HCT116 (cell line): Measurements from ENCODE around the gene SEMA6B. TPM values are rescaled to one million over a fixed set of nuclear protein-coding genes. Genes with fewer than 3 reads are reported as not detected.

Experiments
- ATAC-seq: fragments of 200-7000 bp; cut with Tn5 transposase; 2 replicates; pipeline ENCODE4 v1.9.1; 2020; ENCODE audit warnings: mild to moderate bottlenecking, moderate library complexity
- BruUV-seq: library from RNA; stranded (reverse); fragments of 400-500 nt; replicated peaks from 2 replicates; lab custom pipeline; 2021; lab: Mats Ljungman, UMichigan
- CTCF ChIA-PET: fragments of 300-600 bp; sonication (Branson Sonifier 250); formaldehyde crosslinking; loops from one replicate; lab custom pipeline; 2021; ENCODE audit warnings: antibody characterized with exemption; lab: Charles Lee
- POLR2A ChIA-PET: fragments of 300-600, 350-600 bp; sonication (Branson Sonifier 250); formaldehyde crosslinking; loops from one replicate; lab custom pipeline; 2021; ENCODE audit warnings: antibody characterized with exemption; lab: Charles Lee
- RAD21 ChIA-PET, 2 experiments: fragments of 300-600 bp; sonication (Branson Sonifier 250); formaldehyde crosslinking; loops; one replicate each; lab custom pipeline; 2023; ENCODE audit warnings: low total read pairs in 2 of 2; ENCODE audit not compliant: uncharacterized antibody in 2 of 2, unreplicated experiment in 2 of 2, low non-redundant PET in 1 of 2; lab: Charles Lee
- DNase-seq: peaks from one replicate; pipeline ENCODE4 v3.0.0-alpha.2; 2010; ENCODE audit warnings: low read depth, low spot score
- H2AFZ ChIP-seq: fragments of 200-600 bp; shearing (Covaris generic), sonication (generic); 2 replicates; pipeline ENCODE4 v1.6.1; 2017; ENCODE audit warnings: low read depth, mixed run types, mixed read lengths, antibody characterized with exemption, low read length; ENCODE audit not compliant: poor library complexity, severe bottlenecking
- H3K27ac ChIP-seq: 2 replicates; pipeline ENCODE4 v1.5.1; 2012; ENCODE audit warnings: low read depth, low read length
- H3K27me3 ChIP-seq: fragments of 200-600 bp; sonication (generic); 2 replicates; pipeline ENCODE4 v1.6.1; 2016; ENCODE audit warnings: mixed run types, low read length, mixed read lengths; ENCODE audit not compliant: insufficient read depth
- H3K36me3 ChIP-seq, 2 experiments: fragments of 200-500 bp in 1 of 2; fragments of 200-600 bp in 1 of 2; sonication (Bioruptor generic) in 1 of 2; sonication (generic) in 1 of 2; 2 replicates each; pipeline versions ENCODE4 v1.5.1 to v1.6.1; 2014 to 2016; ENCODE audit warnings: low read length in 2 of 2, inconsistent platforms in 1 of 2, mixed read lengths in 1 of 2, mixed run types in 1 of 2; ENCODE audit not compliant: insufficient read depth in 2 of 2, control insufficient read depth in 1 of 2
- H3K4me1 ChIP-seq, 2 experiments: fragments of 200-600 bp in 1 of 2; sonication (generic) in 1 of 2; 2 replicates each; pipeline versions ENCODE4 v1.5.1 to v1.6.1; 2012 to 2017; ENCODE audit warnings: low read length in 2 of 2, inconsistent platforms in 1 of 2, mild to moderate bottlenecking in 1 of 2, mixed read lengths in 1 of 2, mixed run types in 1 of 2, moderate library complexity in 1 of 2; ENCODE audit not compliant: insufficient read depth in 2 of 2, control insufficient read depth in 1 of 2
- H3K4me2 ChIP-seq: fragments of 200-600 bp; sonication (generic); 2 replicates; pipeline ENCODE4 v1.6.1; 2017; ENCODE audit warnings: mixed run types, low read length, mixed read lengths
- H3K4me3 ChIP-seq, 2 experiments: fragments of 200-600 bp in 1 of 2; sonication (generic) in 1 of 2; replicated peaks in 1 of 2; 2 replicates each; pipeline ENCODE4 v1.5.1; 2011 to 2016; ENCODE audit warnings: low read length in 2 of 2, control low read depth in 1 of 2, low read depth in 1 of 2, mild to moderate bottlenecking in 1 of 2, mixed read lengths in 1 of 2, mixed run types in 1 of 2
- H3K79me2 ChIP-seq: fragments of 200-600 bp; sonication (generic); 2 replicates; pipeline ENCODE4 v1.6.1; 2017; ENCODE audit warnings: mild to moderate bottlenecking, mixed run types, low read length, moderate library complexity, mixed read lengths; ENCODE audit not compliant: insufficient read depth
- H3K9ac ChIP-seq: fragments of 200-600 bp; sonication (generic); 2 replicates; pipeline ENCODE4 v1.6.1; 2016; ENCODE audit warnings: low read length, mixed read lengths
- H3K9me2 ChIP-seq: fragments of 200-600 bp; sonication (generic), shearing (Covaris generic); 2 replicates; pipeline ENCODE4 v1.6.1; 2017; ENCODE audit warnings: mixed run types, mild to moderate bottlenecking, moderate library complexity; ENCODE audit not compliant: insufficient read depth
- H3K9me3 ChIP-seq, 2 experiments: fragments of 200-500 bp in 1 of 2; fragments of 200-600 bp in 1 of 2; sonication (Bioruptor generic) in 1 of 2; sonication (generic) in 1 of 2; 2 replicates each; pipeline ENCODE4 v1.6.1; 2014 to 2017; ENCODE audit warnings: low read length in 2 of 2, mixed read lengths in 2 of 2, inconsistent platforms in 1 of 2, low read depth in 1 of 2, mild to moderate bottlenecking in 1 of 2, mixed run types in 1 of 2, moderate library complexity in 1 of 2; ENCODE audit not compliant: control insufficient read depth in 1 of 2, insufficient read depth in 1 of 2
- H4K20me1 ChIP-seq: fragments of 200-600 bp; sonication (generic), shearing (Covaris generic); 2 replicates; pipeline ENCODE4 v1.6.1; 2017; ENCODE audit warnings: mixed run types, mild to moderate bottlenecking, moderate library complexity; ENCODE audit not compliant: insufficient read depth
- CEBPB ChIP-seq: IDR thresholded peaks from 2 replicates; pipeline ENCODE4 v1.6.1; 2012; ENCODE audit warnings: low read depth
- CTCF ChIP-seq, 3 experiments: fragments of 200-600 bp in 1 of 3; sonication (generic) in 1 of 3; IDR thresholded peaks in 2 of 3; conservative IDR thresholded peaks in 1 of 3; 2 replicates each; pipeline ENCODE4 v1.5.1; 2012 to 2017; ENCODE audit warnings: low read depth in 2 of 3, low read length in 2 of 3, antibody characterized with exemption in 1 of 3, borderline replicate concordance in 1 of 3, control low read depth in 1 of 3, mild to moderate bottlenecking in 1 of 3, mixed read lengths in 1 of 3, mixed run types in 1 of 3, moderate library complexity in 1 of 3; ENCODE audit not compliant: insufficient read depth in 1 of 3
- EZH2 ChIP-seq: fragments of 200-600 bp; sonication (generic); IDR thresholded peaks from 2 replicates; pipeline ENCODE4 v1.6.1; 2017; ENCODE audit warnings: antibody characterized with exemption, mixed run types
- EZH2phosphoT487 ChIP-seq: fragments of 200-600 bp; IDR thresholded peaks from 2 replicates; pipeline ENCODE4 v1.6.1; 2018; ENCODE audit warnings: antibody characterized with exemption, borderline replicate concordance
- POLR2AphosphoS5 ChIP-seq: IDR thresholded peaks from 2 replicates; pipeline ENCODE4 v1.6.1; 2011; ENCODE audit warnings: mild to moderate bottlenecking, low read depth, low read length, moderate library complexity
- YY1 ChIP-seq: IDR thresholded peaks from 2 replicates; pipeline ENCODE4 v1.6.1; 2011; ENCODE audit warnings: low read length, low read depth, moderate library complexity, mild to moderate bottlenecking; ENCODE audit not compliant: insufficient replicate concordance; ENCODE audit errors: extremely low read depth
- ZBTB33 ChIP-seq: IDR thresholded peaks from 2 replicates; pipeline ENCODE4 v1.6.1; 2011; ENCODE audit warnings: mild to moderate bottlenecking, low read length, moderate library complexity; ENCODE audit not compliant: insufficient replicate concordance; ENCODE audit errors: extremely low read depth
- ZFX ChIP-seq: fragments of 450-650 bp; IDR thresholded peaks from 2 replicates; pipeline ENCODE4 v1.6.1; 2017
- ZNF274 ChIP-seq: fragments of 200-500 bp; sonication (Bioruptor generic); IDR thresholded peaks from 2 replicates; pipeline ENCODE4 v1.6.1; 2014; ENCODE audit warnings: mild to moderate bottlenecking, low read depth, low read length, inconsistent platforms
- intact Hi-C: fragments of 100-400 bp; cut with micrococcal nuclease; formaldehyde crosslinking; loops from 2 replicates; pipeline ENCODE4 v1.10.0; 2022
- total RNA-seq: library from RNA; stranded (reverse); gene quantifications from one replicate; pipeline ENCODE4 v1.2.1, GENCODE V29; 2021; ENCODE audit not compliant: unreplicated experiment

SEMA6B gene
- total RNA-seq, 1 experiment from 2014 or later = 58.4 TPM

GRCh38 chr19:4494691-4495064, 64.8 kb downstream of the SEMA6B start:
- TF ChIP-seq ZFX (no peak), POLR2AphosphoS5 (no peak), EZH2phosphoT487 (no peak), CEBPB (no peak), EZH2 (no peak), CTCF (IDR thresholded peaks at IDR 0.05 in 2 of 3, conservative IDR thresholded peaks at IDR 0.05 in 1 of 3; ENCODE audit: borderline replicate concordance in 1 of 3, insufficient read depth in 1 of 3, low read depth in 2 of 3, low read length in 2 of 3) (no peak), YY1 (no peak), ZBTB33 (no peak), ZNF274 (no peak)
- Histone ChIP-seq H3K4me2 (no peak overlapping the region), H2AFZ (no peak overlapping the region), H3K79me2 (no peaks in the 10 kb centered on the region), H3K27ac (no peak overlapping the region), H3K4me3 (no peak overlapping the region), H3K9me2 (no peaks in the 10 kb centered on the region), H3K4me1 (peaks cover 0 to 3% of the 10 kb centered on the region in 2 experiments; a peak in 2 of 4 replicates), H3K36me3 (peaks cover 6 to 33% of the 10 kb centered on the region in 2 experiments; a peak in 3 of 4 replicates), H4K20me1 (no peaks in the 10 kb centered on the region), H3K27me3 (no peaks in the 10 kb centered on the region), H3K9me3 (peaks cover 0 to 4% of the 10 kb centered on the region in 2 experiments; a peak in 1 of 4 replicates), H3K9ac (no peak overlapping the region)
- BruUV-seq = no TSS peak
- ATAC-seq (no peak), DNase-seq (no peak)
- POLR2A ChIA-PET = no interaction called here
- CTCF ChIA-PET = no interaction called here
- intact Hi-C loops = no loop called here
- RAD21 ChIA-PET = no interaction called here
